ENCODE results near the gene NR1I3.

Gene NR1I3

GRCh38 chr1:161193561-161194235 is 44.3 kb downstream of the NR1I3 start:
- no peak for DNase-seq

DNA sequence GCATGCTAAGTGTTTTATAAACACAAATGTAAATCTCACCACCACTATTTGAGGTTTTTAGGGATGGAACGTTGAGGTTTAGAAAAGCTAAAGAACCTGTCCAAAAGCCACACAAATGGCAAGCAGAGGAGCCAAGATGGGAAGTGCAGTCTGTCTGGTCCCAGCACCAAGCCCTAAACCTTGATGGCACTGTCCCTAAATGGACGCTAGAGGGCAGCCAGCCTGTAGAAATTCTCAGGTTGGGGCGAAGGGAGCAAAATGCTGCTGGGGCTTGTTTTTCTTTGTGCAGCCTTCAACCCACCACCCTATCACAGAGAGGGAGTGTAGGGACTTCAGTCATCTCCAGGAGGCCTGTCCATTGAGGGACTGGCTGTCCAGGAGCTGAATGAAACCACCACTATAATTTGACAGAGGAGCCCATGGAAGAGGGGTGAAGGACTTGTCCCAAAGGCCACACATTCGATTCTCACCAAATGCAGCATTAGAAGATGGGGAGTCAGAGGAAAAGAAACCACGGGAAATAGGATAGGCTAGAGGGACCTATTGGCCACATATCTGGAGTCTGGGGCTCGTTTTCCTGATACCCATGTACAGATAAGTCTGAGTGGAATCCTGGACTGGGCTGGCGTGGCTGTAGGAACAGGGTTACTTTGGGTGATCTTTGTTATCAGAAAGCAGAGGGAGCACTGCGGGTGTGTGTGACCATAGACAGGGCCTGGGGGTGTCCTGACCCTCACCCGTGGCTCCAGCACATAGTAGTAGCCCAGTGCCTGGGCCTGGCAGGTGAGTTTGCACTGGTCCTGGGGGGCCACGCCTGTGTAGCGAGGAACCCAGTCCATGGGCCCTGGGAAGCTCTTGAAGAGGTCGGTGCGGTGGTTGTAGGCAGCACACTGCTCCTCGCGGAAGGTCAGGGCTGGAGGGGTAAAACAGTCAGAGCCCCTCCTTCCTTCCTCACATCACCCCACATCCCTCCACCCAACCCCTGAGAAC is 45.2 kb downstream of the NR1I3 start:
- peak; percentile 79 for DNase-seq

DNA sequence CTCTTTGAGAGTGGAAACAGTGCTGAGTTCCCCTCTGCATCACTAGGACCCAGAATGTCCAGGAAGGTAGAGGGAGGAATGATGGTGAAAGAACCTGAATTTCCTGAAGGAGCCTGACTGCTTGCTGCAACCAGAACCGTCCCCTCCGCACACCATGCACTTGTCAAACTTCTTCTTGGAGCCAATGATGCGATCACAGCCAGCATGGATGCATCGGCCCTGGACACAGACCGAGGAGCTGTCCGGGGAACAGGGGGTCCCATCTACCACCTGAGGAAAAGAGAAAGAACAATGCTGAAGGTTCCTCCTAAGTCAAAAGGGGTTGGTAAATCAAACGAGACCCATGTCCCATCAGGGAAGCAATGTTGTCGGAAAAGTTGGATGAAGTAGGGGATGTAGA is 46.0 kb downstream of the NR1I3 start:
- DNase-seq: no peak

DNA sequence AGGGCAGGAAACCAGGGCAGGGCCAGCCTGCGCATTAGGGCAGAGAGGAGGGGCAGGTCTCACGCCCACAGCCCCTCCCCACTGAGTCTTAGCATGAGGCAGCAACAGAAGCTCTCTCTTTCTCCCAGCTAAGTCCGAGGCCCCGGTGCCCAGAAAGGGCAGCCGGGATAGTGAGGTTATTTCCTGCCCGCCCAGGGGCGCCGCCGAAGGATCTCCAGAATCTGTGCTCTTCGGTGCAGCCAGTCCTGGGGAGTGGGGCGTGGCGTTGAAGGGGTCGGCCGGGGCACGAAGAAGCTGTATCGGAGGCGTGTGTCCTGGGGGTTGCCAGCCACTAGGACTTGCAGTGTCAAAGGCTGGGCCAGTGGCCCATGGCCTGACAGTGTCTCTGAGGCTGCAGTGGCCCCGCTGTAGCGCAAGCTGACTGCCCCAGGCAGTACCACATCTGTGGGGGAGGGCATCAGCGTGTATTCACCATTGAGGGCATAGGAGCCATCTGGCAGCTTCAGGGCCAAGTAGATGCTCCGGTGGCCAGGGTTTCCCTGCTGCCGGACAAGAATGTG is 47.0 kb downstream of the NR1I3 start:
- no peak for DNase-seq

GRCh38 chr1:161189036-161189435 is 49.0 kb downstream of the NR1I3 start:
- DNase-seq: no peak

DNA sequence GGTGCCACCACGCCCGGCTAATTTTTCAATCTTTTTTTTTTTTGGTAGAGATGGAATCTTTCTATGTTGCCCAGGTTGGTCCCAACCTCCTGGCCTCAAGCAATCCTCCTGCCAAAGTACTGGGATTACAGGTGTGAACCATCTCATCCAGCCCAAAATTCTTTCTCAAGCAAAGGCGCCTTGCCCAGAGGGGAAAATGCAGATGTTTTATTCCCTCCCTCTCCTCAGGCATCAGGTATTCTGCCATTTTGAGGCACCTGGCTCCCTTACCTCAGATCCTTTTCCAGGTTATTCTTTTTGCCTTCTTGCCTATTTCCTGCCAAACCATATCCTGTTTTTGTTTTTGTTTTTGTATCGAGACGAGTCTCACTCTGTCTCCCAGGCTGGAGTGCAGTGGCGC is 49.6 kb downstream of the NR1I3 start:
- no peak for DNase-seq

DNA sequence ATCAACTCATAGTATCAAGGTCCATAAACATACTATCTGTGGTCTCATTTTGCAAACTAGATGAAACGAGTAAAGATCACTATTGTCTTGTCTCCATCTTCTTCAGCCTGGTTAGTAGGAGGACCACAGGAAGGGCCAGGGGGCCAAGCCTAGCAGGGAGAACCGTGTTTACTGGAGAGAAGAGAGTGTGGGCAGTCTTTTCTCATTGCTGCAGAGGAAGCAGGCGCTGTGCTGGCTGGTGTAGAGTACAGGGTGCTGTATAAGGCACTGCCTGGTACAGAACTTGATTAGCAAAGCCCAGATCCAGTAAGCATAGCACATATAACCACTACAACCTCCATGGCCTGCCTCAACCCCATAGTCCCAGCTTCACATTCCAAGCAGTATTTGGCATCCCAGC is 50.7 kb downstream of the NR1I3 start:
- DNase-seq: no peak

GRCh38 chr1:161185732-161186311 is 52.2 kb downstream of the NR1I3 start:
- no peak for DNase-seq

- peak; percentile 93 for DNase-seq
These were observed 52.7 kb downstream of the NR1I3 start for GRCh38 chr1:161185282-161185682.

- DNase-seq: no peak
These were observed 55.8 kb downstream of the NR1I3 start for GRCh38 chr1:161182214-161182613.

DNA sequence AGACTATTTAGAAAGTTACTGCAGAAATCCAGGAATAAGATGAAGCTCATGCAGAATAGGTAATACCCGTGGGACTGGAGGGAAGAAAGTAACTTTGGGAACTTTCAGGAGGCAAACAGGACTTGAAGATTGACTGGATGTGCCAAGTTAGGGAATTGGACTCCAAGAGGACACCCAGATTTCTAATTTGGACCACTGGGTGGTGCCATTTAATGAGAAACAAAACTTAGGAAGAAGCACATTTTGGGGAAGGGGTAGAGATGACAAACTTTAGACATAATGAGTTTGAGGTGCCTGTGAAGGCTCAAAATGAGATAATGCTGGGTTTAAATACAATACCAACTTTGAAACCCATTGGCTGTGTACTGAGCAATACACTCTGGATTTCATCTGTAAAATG is 57.4 kb downstream of the NR1I3 start:
- no peak for DNase-seq

DNA sequence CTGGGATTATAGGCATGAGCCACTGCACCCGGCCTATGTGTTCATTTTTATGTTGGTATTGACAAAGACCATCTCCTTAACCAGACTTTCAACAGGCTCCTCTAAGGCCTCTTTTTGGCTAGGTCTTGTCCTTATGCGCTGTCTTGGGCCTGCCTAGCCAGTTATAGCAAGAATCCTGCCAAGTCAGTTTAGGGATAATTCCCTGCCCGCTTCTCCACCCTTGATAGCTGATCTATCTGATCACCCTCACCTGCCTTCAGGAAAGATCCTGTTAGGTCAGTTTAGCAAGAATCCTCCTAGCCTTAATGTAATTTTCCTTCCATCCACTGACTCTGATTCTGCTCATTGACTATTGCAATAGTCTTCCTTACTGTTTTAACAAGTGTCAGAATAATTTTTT is 58.3 kb downstream of the NR1I3 start:
- DNase-seq: no peak

Measured in NCI-H2171 treated with DMSO at 0.1 percent for 48 hours (cell line).